22Rv1 (cell line): Measurements from ENCODE around the gene RNF133.

Experiments
- H3K27ac ChIP-seq: fragments of 450-650 bp; 2 replicates; pipeline ENCODE4 v1.5.1; 2017
- ZFX ChIP-seq: fragments of 450-650 bp; IDR thresholded peaks from 2 replicates; pipeline ENCODE4 v1.6.1; 2017; ENCODE audit warnings: antibody characterized with exemption, borderline replicate concordance
- TF ChIP-seq, protein P1 (sequence below): fragments of 450-650 bp; IDR thresholded peaks from 2 replicates; pipeline ENCODE4 v1.5.1; 2017; ENCODE audit warnings: mild to moderate bottlenecking

RNF133 gene

DNA sequence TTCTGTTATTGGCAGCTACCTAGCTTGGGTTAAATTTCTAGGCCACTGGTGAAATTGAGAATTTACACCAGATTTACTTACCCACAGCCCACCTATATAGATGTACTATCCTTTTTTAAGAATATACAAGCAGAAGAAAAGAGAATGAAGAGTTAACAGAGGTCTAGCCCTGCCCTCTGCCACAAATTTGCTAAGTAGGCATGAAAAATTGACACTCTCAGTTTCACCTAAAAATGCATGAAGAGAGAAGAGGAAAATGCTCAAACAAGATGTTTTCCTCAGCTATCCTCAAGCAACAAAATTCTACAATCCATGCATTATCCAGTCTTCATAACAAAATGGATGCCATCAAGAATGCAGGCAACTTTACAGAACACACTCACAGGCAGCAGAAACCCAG lies 28.4 kb upstream of the RNF133 start:
- TF ChIP-seq ZFX, result no peak
- TF ChIP-seq, protein P1, sequence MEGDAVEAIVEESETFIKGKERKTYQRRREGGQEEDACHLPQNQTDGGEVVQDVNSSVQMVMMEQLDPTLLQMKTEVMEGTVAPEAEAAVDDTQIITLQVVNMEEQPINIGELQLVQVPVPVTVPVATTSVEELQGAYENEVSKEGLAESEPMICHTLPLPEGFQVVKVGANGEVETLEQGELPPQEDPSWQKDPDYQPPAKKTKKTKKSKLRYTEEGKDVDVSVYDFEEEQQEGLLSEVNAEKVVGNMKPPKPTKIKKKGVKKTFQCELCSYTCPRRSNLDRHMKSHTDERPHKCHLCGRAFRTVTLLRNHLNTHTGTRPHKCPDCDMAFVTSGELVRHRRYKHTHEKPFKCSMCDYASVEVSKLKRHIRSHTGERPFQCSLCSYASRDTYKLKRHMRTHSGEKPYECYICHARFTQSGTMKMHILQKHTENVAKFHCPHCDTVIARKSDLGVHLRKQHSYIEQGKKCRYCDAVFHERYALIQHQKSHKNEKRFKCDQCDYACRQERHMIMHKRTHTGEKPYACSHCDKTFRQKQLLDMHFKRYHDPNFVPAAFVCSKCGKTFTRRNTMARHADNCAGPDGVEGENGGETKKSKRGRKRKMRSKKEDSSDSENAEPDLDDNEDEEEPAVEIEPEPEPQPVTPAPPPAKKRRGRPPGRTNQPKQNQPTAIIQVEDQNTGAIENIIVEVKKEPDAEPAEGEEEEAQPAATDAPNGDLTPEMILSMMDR, result no peak
- H3K27ac ChIP-seq, result no peak overlapping the region

DNA sequence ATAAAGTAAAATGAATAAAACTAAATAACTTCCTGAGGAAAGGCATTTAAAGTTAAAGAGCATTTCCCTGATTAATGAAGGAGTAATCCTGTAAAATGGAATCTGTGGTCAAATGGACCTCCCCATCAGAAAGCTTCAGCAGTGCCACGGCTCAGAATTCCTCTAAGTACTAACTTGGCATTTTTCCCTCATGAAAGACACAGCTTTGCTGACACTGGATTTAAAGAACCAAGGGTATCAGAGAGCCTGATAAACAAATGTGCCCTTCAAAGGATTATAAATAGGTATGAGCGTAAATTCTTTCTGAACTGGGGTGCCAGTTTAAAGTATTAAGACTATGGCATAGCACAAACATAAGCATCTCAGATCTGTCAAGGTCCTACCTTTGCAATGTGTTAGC lies 28.0 kb upstream of the RNF133 start:
- no peak overlapping the region for H3K27ac ChIP-seq
- TF ChIP-seq, protein P1, result no peak
- TF ChIP-seq ZFX, result no peak

DNA sequence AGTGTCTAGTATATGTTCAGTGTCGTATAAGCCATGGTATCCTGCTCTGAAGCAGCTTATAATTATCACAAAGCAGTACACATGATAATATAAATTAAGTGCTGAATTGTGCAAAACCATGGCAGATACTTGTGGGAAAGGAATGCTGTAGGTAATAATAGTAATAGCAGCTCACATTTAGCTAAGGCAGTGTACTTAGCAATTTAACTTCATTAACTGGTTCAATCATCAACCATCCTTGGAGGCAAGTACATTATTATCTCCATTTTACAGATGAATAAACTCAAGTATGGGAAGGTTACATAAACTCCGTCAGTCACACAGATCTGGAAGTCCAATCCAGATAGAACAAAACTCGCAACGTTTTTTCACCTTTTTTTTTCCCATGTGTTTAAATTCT lies 25.4 kb upstream of the RNF133 start:
- TF ChIP-seq, protein P1, result no peak
- no peak for TF ChIP-seq ZFX

DNA sequence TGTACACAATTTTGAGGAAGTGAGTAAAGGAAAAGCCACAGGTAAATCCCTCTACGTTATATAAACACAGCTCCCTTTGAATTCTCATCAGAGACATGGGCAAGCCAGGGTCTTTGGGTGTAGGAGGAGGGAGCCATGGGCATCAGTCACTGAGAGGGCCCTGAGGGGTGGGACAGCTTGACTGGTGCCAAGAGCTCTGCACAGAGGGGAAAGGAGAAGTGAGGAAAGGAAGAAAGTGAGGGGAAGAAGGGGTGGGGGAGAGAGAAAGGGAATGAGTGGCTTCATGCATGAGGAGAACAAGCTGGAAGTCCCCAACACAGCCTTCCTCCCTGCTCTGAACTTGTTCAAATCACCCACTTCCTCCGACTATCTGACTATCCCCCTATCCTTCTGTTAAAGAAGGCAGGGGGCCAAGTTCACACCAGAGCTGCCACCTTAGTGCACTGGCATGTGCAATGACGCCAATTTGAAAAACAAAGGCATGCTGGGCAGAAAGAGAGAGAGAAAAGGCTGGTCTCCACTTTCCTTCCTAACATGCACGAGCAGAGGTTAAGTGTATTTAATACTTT lies 20.2 kb upstream of the RNF133 start:
- H3K27ac ChIP-seq, result no peak overlapping the region
- TF ChIP-seq, protein P1, result no peak
- TF ChIP-seq ZFX, result no peak

More for the DNA sequence above, 25.4 kb upstream of the RNF133 start:
- H3K27ac ChIP-seq, result no peak overlapping the region

DNA sequence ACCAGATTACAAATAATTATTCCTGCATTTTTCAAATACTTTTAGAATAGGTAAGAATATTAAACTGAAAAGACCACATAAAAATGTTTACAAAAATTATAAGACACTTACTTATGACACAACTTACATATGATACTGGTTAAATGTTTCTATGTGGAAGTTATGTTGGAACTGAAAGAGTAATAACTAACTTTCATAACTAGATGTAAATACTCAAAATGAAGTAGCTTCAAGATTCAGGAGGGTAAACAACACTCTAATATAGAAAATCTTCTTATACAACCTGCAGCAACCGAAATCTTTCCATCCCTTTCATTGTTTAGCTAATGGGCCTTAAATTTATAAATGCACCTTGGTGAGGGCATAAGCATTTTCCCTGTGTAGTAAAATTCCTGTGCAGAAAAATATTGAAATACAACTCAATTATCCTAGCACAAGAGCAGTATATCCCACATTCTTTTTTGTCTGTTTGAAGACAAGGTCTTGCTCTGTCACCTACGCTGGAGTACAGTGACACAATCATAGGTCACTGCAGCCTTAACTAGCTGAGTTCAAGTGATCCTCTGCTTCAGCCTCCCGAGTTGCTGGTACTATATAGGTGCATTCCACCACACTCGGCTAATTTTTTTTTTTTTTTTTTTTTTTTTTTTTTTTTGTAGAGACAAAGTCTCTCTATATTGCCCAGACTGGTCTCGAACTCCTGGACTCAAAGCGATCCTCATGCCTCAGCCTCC lies 18.6 kb upstream of the RNF133 start:
- TF ChIP-seq, protein P1, result no peak
- no peak for TF ChIP-seq ZFX
- H3K27ac ChIP-seq, result no peak overlapping the region

DNA sequence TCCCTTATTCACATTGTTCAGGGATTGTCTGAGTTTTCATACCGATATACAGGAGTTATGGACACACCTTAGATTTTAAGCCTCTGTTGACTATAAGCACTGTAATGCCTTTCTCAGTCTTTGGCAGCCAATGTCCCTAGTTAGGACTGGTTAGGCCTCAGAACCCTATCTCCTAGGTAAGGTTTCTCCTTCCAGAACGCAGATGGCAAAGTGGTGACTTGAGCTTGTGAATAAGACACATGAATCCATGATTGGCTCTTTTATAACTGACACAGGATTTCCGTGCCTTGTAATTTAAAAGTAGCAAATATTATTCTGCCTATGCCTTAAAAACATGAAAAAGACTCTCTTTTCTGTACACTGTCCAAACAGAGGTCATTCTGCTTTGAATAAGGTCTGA lies 16.3 kb upstream of the RNF133 start:
- H3K27ac ChIP-seq, result no peak overlapping the region
- TF ChIP-seq, protein P1, result no peak
- TF ChIP-seq ZFX, result no peak

DNA sequence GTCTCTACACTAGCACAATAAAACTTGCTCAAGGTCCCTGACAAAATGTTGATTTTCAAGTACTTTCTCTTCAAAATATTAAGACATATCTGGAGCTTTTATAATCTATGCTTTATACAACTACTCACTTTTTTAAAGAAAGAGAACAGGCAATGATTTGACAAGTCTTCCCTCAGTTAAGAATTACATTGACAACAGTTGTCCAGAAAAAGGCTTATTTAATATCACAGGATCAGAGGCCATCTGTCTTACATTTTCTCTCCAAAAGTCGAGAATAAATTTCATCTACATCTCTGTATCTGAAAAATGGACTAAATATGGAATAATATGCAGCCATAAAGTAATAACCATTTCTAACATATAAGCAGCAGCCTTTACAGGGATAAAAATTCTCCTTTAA lies 12.0 kb upstream of the RNF133 start:
- TF ChIP-seq, protein P1, result no peak
- TF ChIP-seq ZFX, result no peak

More for the DNA sequence above, 12.0 kb upstream of the RNF133 start:
- no peak overlapping the region for H3K27ac ChIP-seq
